ENCODE data around the gene EIPR1.

EIPR1 gene

GRCh38 chr2:3278521-3279218 is 98.9 kb downstream of the EIPR1 start:
- no peak for TF ChIP-seq CTCF (IDR thresholded peaks at IDR 0.05; ENCODE audit: borderline replicate concordance, control extremely low read depth, extremely low read depth, insufficient read depth, missing control alignments)
- in situ Hi-C loops (cut with MboI; ENCODE audit: low sequenced_read_pairs, unreplicated experiment): no loop called here
- DNase-seq (ENCODE audit: low spot score): no peak

GRCh38 chr2:3277748-3278520 is 99.7 kb downstream of the EIPR1 start:
- DNase-seq (ENCODE audit: low spot score): no peak
- in situ Hi-C loops (cut with MboI; ENCODE audit: low sequenced_read_pairs, unreplicated experiment): no loop called here
- no peak for TF ChIP-seq CTCF (IDR thresholded peaks at IDR 0.05; ENCODE audit: borderline replicate concordance, control extremely low read depth, extremely low read depth, insufficient read depth, missing control alignments)

- DNase-seq (ENCODE audit: low spot score): no peak
- in situ Hi-C loops (cut with MboI; ENCODE audit: low sequenced_read_pairs, unreplicated experiment): no loop called here
- TF ChIP-seq CTCF (IDR thresholded peaks at IDR 0.05; ENCODE audit: borderline replicate concordance, control extremely low read depth, extremely low read depth, insufficient read depth, missing control alignments): no peak
These were observed 100.4 kb downstream of the EIPR1 start for GRCh38 chr2:3277050-3277747.

GRCh38 chr2:3272761-3273160 is 104.9 kb downstream of the EIPR1 start:
- TF ChIP-seq CTCF (IDR thresholded peaks at IDR 0.05; ENCODE audit: borderline replicate concordance, control extremely low read depth, extremely low read depth, insufficient read depth, missing control alignments): no peak
- no peak for DNase-seq (ENCODE audit: low spot score)
- in situ Hi-C loops (cut with MboI; ENCODE audit: low sequenced_read_pairs, unreplicated experiment): no loop called here

GRCh38 chr2:3270095-3270478 is 107.5 kb downstream of the EIPR1 start:
- in situ Hi-C loops (cut with MboI; ENCODE audit: low sequenced_read_pairs, unreplicated experiment): no loop called here
- DNase-seq (ENCODE audit: low spot score): no peak
- no peak for TF ChIP-seq CTCF (IDR thresholded peaks at IDR 0.05; ENCODE audit: borderline replicate concordance, control extremely low read depth, extremely low read depth, insufficient read depth, missing control alignments)

- TF ChIP-seq CTCF (IDR thresholded peaks at IDR 0.05; ENCODE audit: borderline replicate concordance, control extremely low read depth, extremely low read depth, insufficient read depth, missing control alignments): no peak
- no peak for DNase-seq (ENCODE audit: low spot score)
- in situ Hi-C loops (cut with MboI; ENCODE audit: low sequenced_read_pairs, unreplicated experiment): no loop called here
These were observed 108.1 kb downstream of the EIPR1 start for GRCh38 chr2:3269425-3270094.

All from GM13976 (cell line).